ENCODE results near the gene KRTAP12-2.
"Not testable (repeated sequence)": the region's sequence is repeated elsewhere in the genome, so short reads cannot be mapped to it uniquely, and the experiment has no call there.

KRTAP12-2 gene

GRCh38 chr21:44637018-44637850 lies 29.5 kb downstream of the KRTAP12-2 start, which contains the start of gene KRTAP10-10:
Gene KRTAP10-10, plus strand, starts transcription at chr21:44637356. Its CDS starts 62 bp downstream, at chr21:44637418.
- no peak for DNase-seq (ENCODE audit: low read depth)
- TF ChIP-seq, protein P1, sequence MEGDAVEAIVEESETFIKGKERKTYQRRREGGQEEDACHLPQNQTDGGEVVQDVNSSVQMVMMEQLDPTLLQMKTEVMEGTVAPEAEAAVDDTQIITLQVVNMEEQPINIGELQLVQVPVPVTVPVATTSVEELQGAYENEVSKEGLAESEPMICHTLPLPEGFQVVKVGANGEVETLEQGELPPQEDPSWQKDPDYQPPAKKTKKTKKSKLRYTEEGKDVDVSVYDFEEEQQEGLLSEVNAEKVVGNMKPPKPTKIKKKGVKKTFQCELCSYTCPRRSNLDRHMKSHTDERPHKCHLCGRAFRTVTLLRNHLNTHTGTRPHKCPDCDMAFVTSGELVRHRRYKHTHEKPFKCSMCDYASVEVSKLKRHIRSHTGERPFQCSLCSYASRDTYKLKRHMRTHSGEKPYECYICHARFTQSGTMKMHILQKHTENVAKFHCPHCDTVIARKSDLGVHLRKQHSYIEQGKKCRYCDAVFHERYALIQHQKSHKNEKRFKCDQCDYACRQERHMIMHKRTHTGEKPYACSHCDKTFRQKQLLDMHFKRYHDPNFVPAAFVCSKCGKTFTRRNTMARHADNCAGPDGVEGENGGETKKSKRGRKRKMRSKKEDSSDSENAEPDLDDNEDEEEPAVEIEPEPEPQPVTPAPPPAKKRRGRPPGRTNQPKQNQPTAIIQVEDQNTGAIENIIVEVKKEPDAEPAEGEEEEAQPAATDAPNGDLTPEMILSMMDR (conservative IDR thresholded peaks at IDR 0.05; ENCODE audit: control insufficient read depth, insufficient read depth, low read depth, low read length): no peak
- H3K4me3 ChIP-seq (ENCODE audit: control insufficient read depth, low read depth, low read length): no peak within 1 kb of the TSS

DNA sequence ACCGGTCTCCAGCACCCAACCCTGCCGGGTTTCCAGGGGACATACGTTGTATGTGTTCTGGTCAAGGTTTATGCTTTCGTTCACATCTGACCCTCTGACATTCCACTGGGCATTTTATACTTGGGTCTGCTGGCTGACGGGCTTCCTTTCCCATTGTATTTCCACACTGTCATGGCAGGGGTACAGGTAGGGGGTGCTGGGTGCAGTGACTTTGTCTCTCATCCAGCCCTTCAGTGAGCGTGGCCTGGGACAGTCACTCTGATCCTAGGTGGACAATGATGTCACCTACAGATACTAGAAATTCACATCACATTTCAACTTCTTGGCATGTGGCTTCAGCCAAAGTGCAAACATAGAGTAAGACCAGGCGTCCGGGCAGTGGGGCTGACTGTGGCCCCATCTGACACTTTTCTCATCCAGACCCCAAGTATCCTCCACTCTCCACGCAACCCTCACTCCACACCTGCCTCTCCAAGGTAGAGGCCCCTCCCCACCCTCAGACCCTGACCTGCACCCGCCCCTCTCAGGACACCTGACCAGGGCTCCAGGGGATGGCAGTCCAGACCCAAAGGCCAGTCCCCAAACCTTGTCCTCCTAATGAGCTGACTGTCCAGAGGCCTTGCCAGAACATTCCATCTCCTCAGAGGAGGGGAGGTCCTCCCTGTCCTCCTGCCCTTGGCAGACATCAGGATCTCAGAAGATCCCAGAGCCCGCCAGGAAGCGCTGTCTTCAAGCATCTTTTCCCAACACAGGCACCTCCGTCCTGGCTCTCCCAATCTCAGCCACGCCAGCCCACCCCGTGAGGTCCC lies 30.3 kb downstream of the KRTAP12-2 start:
- no peak for DNase-seq (ENCODE audit: low read depth)
- TF ChIP-seq, protein P1 (conservative IDR thresholded peaks at IDR 0.05; ENCODE audit: control insufficient read depth, insufficient read depth, low read depth, low read length): no peak

GRCh38 chr21:44632067-44632466 lies 34.7 kb downstream of the KRTAP12-2 start:
- no peak for DNase-seq (ENCODE audit: low read depth)
- TF ChIP-seq, protein P1 (conservative IDR thresholded peaks at IDR 0.05; ENCODE audit: control insufficient read depth, insufficient read depth, low read depth, low read length): no peak
- H3K4me3 ChIP-seq (ENCODE audit: control insufficient read depth, low read depth, low read length): no peak overlapping the region

More for the DNA sequence above, 30.3 kb downstream of the KRTAP12-2 start:
- H3K4me3 ChIP-seq (ENCODE audit: control insufficient read depth, low read depth, low read length): no peak overlapping the region

DNA sequence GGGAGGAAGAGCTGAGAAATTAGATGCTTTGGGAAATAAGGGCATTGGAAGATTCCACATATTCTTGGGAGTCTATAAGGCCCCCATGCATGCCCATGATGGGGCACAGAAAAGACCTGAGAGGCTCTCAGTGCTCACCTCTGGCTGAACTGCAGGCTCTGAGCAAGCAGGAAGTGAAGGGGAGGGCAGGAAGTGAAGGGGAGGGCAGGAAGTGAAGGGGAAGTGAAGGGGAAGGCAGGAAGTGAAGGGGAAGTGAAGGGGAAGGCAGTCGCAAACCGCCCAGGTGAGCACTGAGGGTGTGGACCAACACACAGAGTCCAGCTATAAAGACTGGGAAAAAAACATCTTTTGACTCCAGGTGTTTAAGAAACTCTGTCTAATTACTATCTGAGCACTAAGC lies 36.3 kb downstream of the KRTAP12-2 start:
- H3K4me3 ChIP-seq (ENCODE audit: control insufficient read depth, low read depth, low read length): no peak overlapping the region
- no peak for DNase-seq (ENCODE audit: low read depth)
- TF ChIP-seq, protein P1 (conservative IDR thresholded peaks at IDR 0.05; ENCODE audit: control insufficient read depth, insufficient read depth, low read depth, low read length): no peak

DNA sequence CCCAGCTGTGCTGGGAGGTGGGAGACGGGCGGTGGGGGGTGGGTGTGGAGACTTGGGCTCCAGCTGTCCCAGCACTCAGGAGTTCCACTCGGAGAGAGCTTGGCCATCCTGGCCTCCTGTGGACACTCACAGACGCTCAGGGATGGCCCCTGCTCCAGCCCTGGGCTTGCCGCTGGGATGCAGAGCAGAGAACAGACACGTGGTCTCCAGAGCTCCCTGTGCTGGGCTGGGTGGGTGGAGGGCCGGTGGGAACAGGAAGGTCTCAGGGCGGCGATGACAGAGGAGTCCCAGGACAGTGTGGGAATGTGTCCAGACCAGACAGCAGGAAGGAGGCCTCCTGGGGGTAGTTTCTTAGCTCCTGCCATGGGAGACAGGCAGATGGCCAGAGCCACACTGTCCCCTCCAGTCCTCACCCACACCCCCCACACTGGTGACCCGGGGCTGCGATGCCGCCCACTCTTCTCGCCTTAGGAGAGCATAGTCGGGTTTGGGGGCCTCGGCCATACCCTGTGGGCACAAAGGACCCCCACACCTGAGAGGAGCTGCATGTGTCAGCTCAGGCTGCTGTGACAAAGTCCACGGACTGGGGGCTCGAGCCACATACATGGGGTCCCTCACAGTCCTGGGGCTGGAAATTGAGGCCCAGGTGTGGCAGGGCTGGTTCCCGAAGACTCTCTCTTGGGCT lies 37.9 kb downstream of the KRTAP12-2 start:
- TF ChIP-seq, protein P1 (conservative IDR thresholded peaks at IDR 0.05; ENCODE audit: control insufficient read depth, insufficient read depth, low read depth, low read length): no peak
- no peak for DNase-seq (ENCODE audit: low read depth)
- H3K4me3 ChIP-seq (ENCODE audit: control insufficient read depth, low read depth, low read length): no peak overlapping the region

DNA sequence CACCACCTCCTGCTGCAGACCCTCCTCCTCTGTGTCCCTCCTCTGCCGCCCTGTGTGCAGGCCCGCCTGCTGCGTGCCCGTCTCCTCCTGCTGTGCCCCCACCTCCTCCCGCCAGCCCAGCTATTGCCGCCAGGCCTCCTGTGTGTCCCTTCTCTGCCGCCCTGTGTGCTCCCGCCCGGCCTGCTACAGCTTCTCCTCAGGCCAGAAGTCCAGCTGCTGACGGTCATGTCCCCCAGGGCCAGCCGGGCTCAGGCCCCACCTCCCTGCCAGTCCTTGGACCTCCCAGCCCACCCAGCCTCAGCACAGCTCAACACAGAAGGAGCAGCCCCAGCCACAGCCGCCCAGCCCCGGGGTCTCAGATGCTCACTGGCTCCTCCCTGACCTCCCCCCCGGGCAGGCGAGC lies 38.9 kb downstream of the KRTAP12-2 start:
- not testable (repeated sequence) for H3K4me3 ChIP-seq (ENCODE audit: control insufficient read depth, low read depth, low read length); DNase-seq (ENCODE audit: low read depth)

GRCh38 chr21:44627181-44627822 lies 39.4 kb downstream of the KRTAP12-2 start:
- not testable (repeated sequence) for H3K4me3 ChIP-seq (ENCODE audit: control insufficient read depth, low read depth, low read length); DNase-seq (ENCODE audit: low read depth)
